Activated naive CD4-positive, alpha-beta T cell treated with anti-CD3 and anti-CD28 coated beads, Interleukin-2, amount 10 ng/mL, durations not matched to agents 7 days and 5 days (primary cell): ENCODE data around the gene PTK6.
"Not testable (repeated sequence)": the region's sequence is repeated elsewhere in the genome, so short reads cannot be mapped to it uniquely, and the experiment has no call there.

ENCODE experiments used
- CTCF ChIA-PET: fragments of 350-600 bp; sonication (Branson Sonifier 250); formaldehyde crosslinking; loops from one replicate; lab custom pipeline; 2021; ENCODE audit warnings: antibody characterized with exemption; lab: Charles Lee
- DNase-seq: peaks from one replicate; pipeline ENCODE4 v3.0.0-alpha.2; 2020
- H3K27ac Mint-ChIP-seq: one replicate; pipeline ENCODE4 v1.8.0; 2021; ENCODE audit warnings: mild to moderate bottlenecking, moderate library complexity, mixed read lengths
- H3K27me3 Mint-ChIP-seq: one replicate; pipeline ENCODE4 v1.8.0; 2021; ENCODE audit warnings: mild to moderate bottlenecking, mixed read lengths
- H3K36me3 Mint-ChIP-seq: one replicate; pipeline ENCODE4 v1.8.0; 2021; ENCODE audit warnings: mixed read lengths
- H3K4me1 Mint-ChIP-seq: one replicate; pipeline ENCODE4 v1.8.0; 2021; ENCODE audit warnings: mixed read lengths
- H3K4me3 Mint-ChIP-seq: one replicate; pipeline ENCODE4 v1.8.0; 2021; ENCODE audit warnings: mild to moderate bottlenecking, moderate library complexity, mixed read lengths
- H3K9me3 Mint-ChIP-seq: one replicate; pipeline ENCODE4 v1.8.0; 2021; ENCODE audit warnings: mixed read lengths

PTK6 gene

DNA sequence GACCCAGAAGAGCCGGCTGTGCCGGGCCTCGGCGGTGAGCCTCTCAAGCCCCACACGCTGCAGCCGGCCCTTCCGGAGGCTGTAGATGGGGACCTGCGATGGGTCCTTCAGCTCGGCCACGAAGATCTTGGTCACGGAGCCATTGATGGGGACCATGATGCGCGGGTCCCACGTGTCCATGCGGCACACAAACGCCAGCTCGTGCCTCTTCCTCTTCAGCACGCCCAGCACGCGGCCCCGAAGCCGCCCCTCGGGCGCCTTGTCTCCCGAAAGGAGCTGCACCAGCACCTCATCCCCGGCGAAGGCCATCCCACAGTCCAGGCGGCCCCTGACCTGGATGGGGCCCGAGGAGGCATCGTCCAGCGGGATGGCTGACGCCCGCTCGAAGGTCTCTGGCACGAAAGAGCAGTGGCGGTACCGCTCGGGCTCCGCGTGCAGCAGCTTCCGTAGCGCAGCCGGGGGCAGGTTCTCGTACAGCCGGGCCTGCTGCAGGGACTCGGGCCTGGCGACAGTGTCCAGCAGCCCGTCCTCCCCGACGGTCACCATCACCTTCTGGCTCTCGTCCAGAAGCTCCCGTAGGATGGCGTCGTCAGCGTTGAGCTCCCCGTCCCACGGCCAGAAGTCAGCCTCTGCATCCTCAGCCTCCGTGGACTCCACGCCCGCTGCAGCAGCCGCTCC is 28.0 kb upstream of the PTK6 start:
- H3K27ac Mint-ChIP-seq, result no peak overlapping the region
- CTCF ChIA-PET, result no interaction called here
- H3K4me3 Mint-ChIP-seq, result no peak overlapping the region
- H3K36me3 Mint-ChIP-seq, result peaks cover 8% of the 10 kb centered on the region
- H3K4me1 Mint-ChIP-seq, result peaks cover 27% of the 10 kb centered on the region
- H3K9me3 Mint-ChIP-seq, result peaks cover 3% of the 10 kb centered on the region
- H3K27me3 Mint-ChIP-seq, result peaks cover 46% of the 10 kb centered on the region
- DNase-seq, result no peak

DNA sequence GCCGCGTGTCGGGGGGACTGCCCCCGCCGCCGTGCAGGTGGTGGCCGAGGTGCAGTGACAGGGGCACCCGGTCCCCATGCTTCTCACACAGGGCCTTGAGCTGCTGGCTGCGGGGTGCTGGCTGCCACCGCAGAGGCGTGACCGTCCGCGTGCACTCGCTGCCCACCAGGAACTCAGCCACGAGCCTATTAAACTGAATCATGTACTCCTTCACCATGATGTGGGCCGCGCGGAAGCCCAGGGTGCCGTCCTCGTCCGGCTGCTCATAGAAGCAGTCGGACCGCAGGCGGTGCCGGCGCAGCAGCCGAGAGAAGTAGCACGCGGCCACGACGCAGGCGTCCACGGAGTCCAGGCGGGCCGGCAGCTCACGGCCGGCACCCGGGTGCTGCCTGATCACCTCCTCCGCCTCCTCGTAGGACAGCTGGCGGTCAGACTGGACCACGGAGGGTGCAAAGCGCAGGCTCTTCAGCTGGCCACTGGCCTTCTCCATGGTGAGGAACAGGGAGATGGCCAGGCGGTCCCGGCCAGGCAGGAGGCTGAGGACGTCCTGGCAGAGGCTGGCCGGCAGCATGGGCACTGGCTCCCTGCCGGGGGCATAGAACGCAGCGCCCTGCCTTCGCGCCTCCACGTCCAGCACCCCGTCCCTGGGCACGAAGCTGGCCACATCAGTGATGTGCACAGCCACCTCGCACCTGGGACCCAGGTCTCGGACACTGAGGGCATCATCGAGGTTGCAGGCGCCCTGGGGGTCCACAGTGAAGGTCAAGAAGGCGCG is 27.0 kb upstream of the PTK6 start:
- peaks cover 3% of the 10 kb centered on the region for H3K9me3 Mint-ChIP-seq
- peaks cover 8% of the 10 kb centered on the region for H3K36me3 Mint-ChIP-seq
- no peak for DNase-seq
- no peak overlapping the region for H3K27ac Mint-ChIP-seq
- H3K4me1 Mint-ChIP-seq, result peaks cover 25% of the 10 kb centered on the region
- CTCF ChIA-PET, result no interaction called here
- H3K27me3 Mint-ChIP-seq, result peaks cover 37% of the 10 kb centered on the region
- H3K4me3 Mint-ChIP-seq, result no peak overlapping the region

GRCh38 chr20:63563225-63563935 is 26.2 kb upstream of the PTK6 start:
- peaks cover 3% of the 10 kb centered on the region for H3K9me3 Mint-ChIP-seq

DNA sequence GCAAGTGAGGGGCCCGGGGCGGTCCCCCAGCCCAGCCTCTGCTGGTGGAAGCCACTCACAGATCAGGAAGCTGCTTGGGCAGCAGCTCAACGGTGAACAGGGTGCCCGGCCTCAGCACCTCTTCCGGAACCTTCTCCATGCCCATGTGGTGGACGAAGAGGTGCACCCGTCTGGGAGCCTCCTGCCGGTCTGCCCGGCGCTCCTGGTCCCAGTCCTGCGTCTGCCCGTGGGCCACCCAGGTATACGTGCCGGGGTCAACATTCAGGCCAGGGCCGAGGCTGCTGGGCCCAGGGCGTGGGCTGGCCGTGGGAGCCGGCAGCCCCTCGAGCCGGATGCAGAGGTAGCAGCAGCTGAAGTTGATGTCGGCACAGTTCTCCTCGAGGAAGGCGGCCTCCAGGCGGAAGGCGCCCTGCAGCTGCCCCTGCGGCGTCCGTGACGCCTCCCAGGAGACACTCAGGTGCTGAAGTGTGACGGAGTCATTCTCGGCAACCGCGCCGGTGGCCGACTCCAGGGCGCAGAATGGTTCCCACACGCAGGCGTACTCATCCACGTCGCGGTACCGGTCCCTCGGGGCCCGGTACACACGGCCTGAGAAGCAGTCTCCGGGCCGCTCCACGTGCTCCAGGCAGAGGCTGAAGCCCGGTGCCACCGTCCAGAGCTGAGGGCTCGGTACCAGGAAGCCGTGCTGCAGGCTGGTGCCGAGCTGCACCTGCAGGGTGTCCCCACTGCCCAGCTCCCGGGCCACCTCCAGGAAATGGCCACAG is 25.5 kb upstream of the PTK6 start:
- Mint-ChIP-seq H3K36me3 (peaks cover 10% of the 10 kb centered on the region), H3K4me1 (peaks cover 10% of the 10 kb centered on the region), H3K27me3 (peaks cover 21% of the 10 kb centered on the region), H3K27ac (no peak overlapping the region), H3K9me3 (peaks cover 3% of the 10 kb centered on the region), H3K4me3 (no peak overlapping the region)
- CTCF ChIA-PET, result no interaction called here
- DNase-seq, result no peak

More at GRCh38 chr20:63563225-63563935, 26.2 kb upstream of the PTK6 start:
- CTCF ChIA-PET, result no interaction called here
- DNase-seq, result no peak
- Mint-ChIP-seq H3K27me3 (peaks cover 28% of the 10 kb centered on the region), H3K27ac (no peak overlapping the region), H3K4me3 (no peak overlapping the region), H3K4me1 (peaks cover 18% of the 10 kb centered on the region), H3K36me3 (peaks cover 10% of the 10 kb centered on the region)

DNA sequence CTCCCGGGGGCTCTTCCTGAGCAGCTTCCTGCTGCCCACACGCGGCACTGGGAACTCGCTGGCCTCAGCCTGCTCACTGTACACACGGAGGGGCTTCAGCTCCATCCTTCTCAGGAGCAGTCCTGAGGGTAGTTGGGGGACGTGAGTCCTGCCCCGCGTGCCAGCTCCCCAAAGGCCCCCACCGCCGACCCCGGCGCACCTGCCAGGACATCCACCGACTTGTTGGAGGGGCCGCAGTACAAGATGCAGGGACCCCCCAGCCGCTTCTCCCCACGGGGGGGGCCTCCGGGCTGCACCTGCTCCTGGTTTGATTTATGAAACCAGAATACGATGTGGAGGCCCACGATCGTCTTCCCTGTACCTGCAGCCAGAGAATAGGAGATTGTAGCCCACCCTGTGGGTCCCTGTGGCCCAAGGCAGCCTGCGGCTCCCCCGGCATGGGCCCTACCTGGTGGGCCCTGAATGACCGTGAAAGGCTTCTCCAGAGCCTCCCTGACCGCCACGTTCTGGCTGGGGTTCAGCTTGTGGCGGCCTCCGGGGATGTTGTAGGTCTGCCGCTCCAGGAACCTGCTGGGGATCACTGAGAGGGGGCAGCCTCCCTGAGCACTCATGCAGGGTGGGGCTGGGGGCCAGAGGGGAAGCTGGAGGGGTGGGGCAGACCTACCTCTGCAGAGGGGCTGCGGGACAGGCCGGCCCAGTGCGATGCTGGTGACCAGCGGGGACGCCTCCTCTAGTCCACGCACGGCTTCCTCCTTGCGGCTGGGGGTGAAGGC is 24.6 kb upstream of the PTK6 start:
- Mint-ChIP-seq H3K9me3 (peaks cover 3% of the 10 kb centered on the region), H3K36me3 (peaks cover 10% of the 10 kb centered on the region), H3K4me1 (peaks cover 2% of the 10 kb centered on the region), H3K4me3 (no peak overlapping the region), H3K27me3 (peaks cover 23% of the 10 kb centered on the region), H3K27ac (no peak overlapping the region)
- no peak for DNase-seq
- CTCF ChIA-PET, result no interaction called here

GRCh38 chr20:63560856-63561609 is 23.9 kb upstream of the PTK6 start:
- Mint-ChIP-seq H3K4me1 (peaks cover 2% of the 10 kb centered on the region), H3K4me3 (no peak overlapping the region), H3K9me3 (peaks cover 3% of the 10 kb centered on the region), H3K36me3 (peaks cover 10% of the 10 kb centered on the region), H3K27ac (no peak overlapping the region), H3K27me3 (peaks cover 27% of the 10 kb centered on the region)
- CTCF ChIA-PET, result interaction anchor here (1.0 kb wide), 1 partner anchor 23 kb away, joined by 3 read pairs; no protein-coding TSS in a partner anchor
- no peak for DNase-seq

DNA sequence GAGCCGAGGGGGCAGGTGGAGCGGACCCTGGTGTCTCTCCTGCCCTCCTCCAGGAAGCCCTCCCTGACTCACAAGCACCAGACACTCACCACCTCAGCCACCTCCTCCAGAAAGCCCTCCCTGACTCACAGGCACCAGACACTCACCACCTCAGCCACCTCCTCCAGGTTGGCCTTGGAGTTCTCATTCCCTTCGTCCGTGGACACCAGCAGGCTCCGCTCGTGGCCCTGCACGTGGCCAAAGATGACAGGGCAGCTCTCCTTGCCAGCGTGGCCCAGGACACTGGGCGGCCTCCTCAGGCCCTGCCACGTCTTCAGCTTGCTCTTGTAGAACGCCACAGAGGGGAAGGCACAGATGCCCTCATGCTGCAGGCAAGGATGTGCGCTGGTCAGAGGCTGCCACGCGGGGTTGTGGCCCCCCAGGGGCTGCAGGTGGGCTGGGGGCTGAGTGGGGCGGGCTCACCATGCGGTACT is 23.2 kb upstream of the PTK6 start:
- Mint-ChIP-seq H3K4me3 (no peak overlapping the region), H3K4me1 (peaks cover 2% of the 10 kb centered on the region), H3K27me3 (peaks cover 27% of the 10 kb centered on the region), H3K36me3 (peaks cover 8% of the 10 kb centered on the region), H3K9me3 (peaks cover 3% of the 10 kb centered on the region), H3K27ac (no peak overlapping the region)
- DNase-seq, result no peak
- CTCF ChIA-PET, result interaction anchor here (1.0 kb wide), 1 partner anchor 23 kb away, joined by 3 read pairs; no protein-coding TSS in a partner anchor

GRCh38 chr20:63559485-63560332 is 22.5 kb upstream of the PTK6 start:
- H3K36me3 Mint-ChIP-seq, CTCF ChIA-PET, H3K4me1 Mint-ChIP-seq, H3K4me3 Mint-ChIP-seq, H3K9me3 Mint-ChIP-seq, H3K27ac Mint-ChIP-seq: not testable (repeated sequence)
- peak; percentile 72 for DNase-seq
- peaks cover 31% of the 10 kb centered on the region for H3K27me3 Mint-ChIP-seq

DNA sequence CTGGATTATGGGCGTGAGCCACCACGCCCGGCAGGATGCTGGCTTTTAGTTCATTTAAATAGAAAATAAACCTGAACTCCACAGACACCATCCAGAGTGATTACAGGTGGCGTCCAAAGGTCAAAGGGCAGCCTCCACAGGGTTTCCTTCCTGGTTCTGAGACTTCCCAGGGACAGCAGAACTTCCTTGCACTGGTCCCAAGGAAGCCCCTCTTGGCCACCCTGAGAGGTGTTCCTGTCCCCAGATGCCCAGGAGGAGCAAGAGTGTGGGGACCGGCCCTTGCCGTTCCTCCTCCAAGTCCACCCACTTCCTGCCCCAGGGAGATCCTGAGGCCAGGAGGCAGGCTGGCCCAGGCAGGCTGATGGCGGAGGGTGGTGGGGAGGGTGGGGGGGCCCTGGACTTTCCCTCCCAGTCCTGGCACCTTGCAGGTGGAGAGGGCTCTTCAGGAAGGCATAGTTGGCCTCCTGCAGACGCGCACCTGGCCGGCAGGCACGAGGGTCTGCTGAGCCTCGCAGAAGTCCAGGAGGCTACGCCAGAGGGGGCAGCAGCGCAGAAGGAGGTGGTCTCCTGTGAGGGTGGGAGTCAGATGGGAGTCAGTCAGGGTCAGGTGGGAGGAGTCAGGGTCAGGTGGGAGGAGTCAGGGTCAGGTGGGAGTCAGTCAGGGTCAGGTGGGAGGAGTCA is 21.8 kb upstream of the PTK6 start:
- no peak overlapping the region for H3K4me3 Mint-ChIP-seq

DNA sequence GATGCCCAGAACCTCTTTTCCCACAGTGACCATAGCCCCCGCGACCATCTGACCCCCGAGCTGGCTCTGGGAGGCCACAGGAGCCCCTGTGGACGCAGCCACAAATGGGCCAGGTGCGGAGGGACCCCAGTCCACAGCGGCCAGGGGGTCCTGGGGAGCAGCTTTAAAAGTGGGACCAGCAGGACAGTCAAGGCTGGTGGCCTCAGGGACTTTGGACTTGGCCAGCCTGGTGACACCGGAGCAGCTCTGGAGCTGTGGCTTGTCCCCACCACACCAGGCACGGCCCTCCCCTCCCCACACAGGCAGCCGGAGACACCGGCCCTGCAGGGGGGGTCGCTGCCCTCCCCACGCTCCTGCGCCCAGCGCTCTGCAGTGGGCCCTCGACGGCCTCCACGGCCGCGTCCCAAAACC is 20.3 kb upstream of the PTK6 start:
- H3K27ac Mint-ChIP-seq, result no peak overlapping the region
- H3K36me3 Mint-ChIP-seq, result peaks cover 8% of the 10 kb centered on the region
- H3K27me3 Mint-ChIP-seq, result peaks cover 53% of the 10 kb centered on the region
- DNase-seq, result no peak
- peaks cover 3% of the 10 kb centered on the region for H3K9me3 Mint-ChIP-seq
- no peak overlapping the region for H3K4me3 Mint-ChIP-seq
- CTCF ChIA-PET, result interaction anchor here (1.4 kb wide), 1 partner anchor 16 kb away, joined by 4 read pairs; the partner anchor contains the start of gene HELZ2
- peaks cover 14% of the 10 kb centered on the region for H3K4me1 Mint-ChIP-seq

More for the DNA sequence above, 21.8 kb upstream of the PTK6 start:
- H3K36me3 Mint-ChIP-seq, result peaks cover 8% of the 10 kb centered on the region
- no peak overlapping the region for H3K27ac Mint-ChIP-seq
- peaks cover 39% of the 10 kb centered on the region for H3K27me3 Mint-ChIP-seq
- CTCF ChIA-PET, result interaction anchor here (1.4 kb wide), 1 partner anchor 14 kb away, joined by 4 read pairs; the partner anchor contains the start of gene HELZ2
- H3K9me3 Mint-ChIP-seq, result peaks cover 3% of the 10 kb centered on the region
- no peak for DNase-seq
- peaks cover 6% of the 10 kb centered on the region for H3K4me1 Mint-ChIP-seq

DNA sequence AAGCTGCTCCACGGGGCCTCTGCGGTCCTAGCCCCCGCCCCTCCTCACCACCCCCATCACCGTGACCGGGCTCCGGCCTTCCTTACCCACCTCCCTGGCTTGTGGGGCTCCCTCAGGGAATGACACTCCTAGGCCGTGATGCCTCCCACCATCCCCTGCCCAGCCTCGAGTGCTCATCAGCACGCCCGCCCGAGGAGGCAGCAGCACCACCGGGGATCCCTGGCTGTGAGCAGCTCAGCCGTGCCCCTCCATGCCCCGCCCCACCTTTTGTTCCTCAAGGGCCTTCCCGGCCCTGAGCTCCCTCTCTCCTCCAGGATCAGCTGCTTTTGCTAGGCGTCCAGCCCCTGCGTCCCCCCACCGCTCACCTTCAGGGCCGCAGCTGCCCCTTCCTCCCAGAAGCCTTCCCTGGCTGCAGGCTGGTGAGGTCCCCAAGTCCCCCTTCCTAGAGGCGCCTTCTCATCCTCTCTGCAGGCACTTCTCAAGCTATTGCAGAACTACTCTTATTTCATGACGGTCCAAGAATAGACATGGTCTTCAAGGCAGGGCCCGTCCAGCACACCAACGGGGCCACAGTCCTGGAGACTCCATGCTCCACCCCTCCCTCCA is 19.8 kb upstream of the PTK6 start:
- no peak overlapping the region for H3K27ac Mint-ChIP-seq
- peaks cover 57% of the 10 kb centered on the region for H3K27me3 Mint-ChIP-seq

More for the DNA sequence above, 19.8 kb upstream of the PTK6 start:
- CTCF ChIA-PET, result no interaction called here
- Mint-ChIP-seq H3K4me3 (no peak overlapping the region), H3K9me3 (peaks cover 3% of the 10 kb centered on the region), H3K36me3 (peaks cover 8% of the 10 kb centered on the region), H3K4me1 (peaks cover 19% of the 10 kb centered on the region)
- no peak for DNase-seq
